H9 (cell line): ENCODE data around the gene BOD1L1. TPM values are rescaled to one million over a fixed set of nuclear protein-coding genes. Genes with fewer than 3 reads are reported as not detected.

Experiments
- DNase-seq: peaks from one replicate; pipeline ENCODE4 v3.0.0-alpha.2; 2017
- H2AFZ ChIP-seq: one replicate; pipeline ENCODE4 v1.6.1; 2013; ENCODE audit warnings: mild to moderate bottlenecking, low read length, control low read depth, moderate library complexity
- H2AK5ac ChIP-seq: 2 replicates; pipeline ENCODE4 v1.6.1; 2013; ENCODE audit warnings: low read length, control low read depth, mixed read lengths; ENCODE audit not compliant: insufficient read length
- H2BK120ac ChIP-seq: one replicate; pipeline ENCODE4 v1.6.1; 2013; ENCODE audit warnings: low read depth, mild to moderate bottlenecking, low read length, control low read depth, inconsistent platforms; ENCODE audit not compliant: poor library complexity, severe bottlenecking
- H2BK12ac ChIP-seq: 2 replicates; pipeline ENCODE4 v1.6.1; 2013; ENCODE audit warnings: low read length, control low read depth, mixed read lengths, low read depth; ENCODE audit not compliant: insufficient read length
- H2BK15ac ChIP-seq: 2 replicates; pipeline ENCODE4 v1.6.1; 2013; ENCODE audit warnings: low read depth, low read length, control low read depth
- H2BK20ac ChIP-seq: one replicate; pipeline ENCODE4 v1.6.1; 2013; ENCODE audit warnings: low read depth, mild to moderate bottlenecking, low read length, control low read depth, inconsistent platforms; ENCODE audit not compliant: poor library complexity, severe bottlenecking
- H2BK5ac ChIP-seq: 2 replicates; pipeline ENCODE4 v1.6.1; 2013; ENCODE audit warnings: low read length, control low read depth, mixed read lengths; ENCODE audit not compliant: insufficient read length
- H3K14ac ChIP-seq: 2 replicates; pipeline ENCODE4 v1.6.1; 2013; ENCODE audit warnings: low read length, control low read depth; ENCODE audit not compliant: insufficient read depth
- H3K18ac ChIP-seq: 2 replicates; pipeline ENCODE4 v1.6.1; 2013; ENCODE audit warnings: low read depth, mild to moderate bottlenecking, mixed read lengths, low read length, control low read depth; ENCODE audit not compliant: insufficient read length
- H3K23ac ChIP-seq: 2 replicates; pipeline ENCODE4 v1.6.1; 2013; ENCODE audit warnings: low read length, control low read depth, mixed read lengths, low read depth; ENCODE audit not compliant: insufficient read length
- H3K23me2 ChIP-seq: 2 replicates; pipeline ENCODE4 v1.6.1; 2013; ENCODE audit warnings: low read depth, mild to moderate bottlenecking, mixed read lengths, low read length, control low read depth; ENCODE audit not compliant: insufficient read length, poor library complexity, severe bottlenecking
- H3K27ac ChIP-seq: 2 replicates; pipeline ENCODE4 v1.5.1; 2013; ENCODE audit warnings: low read length, control low read depth, mixed read lengths, low read depth; ENCODE audit not compliant: insufficient read length
- H3K27me3 ChIP-seq: 2 replicates; pipeline ENCODE4 v1.6.1; 2013; ENCODE audit warnings: low read length, control low read depth, inconsistent platforms; ENCODE audit not compliant: insufficient read depth
- H3K4ac ChIP-seq: 2 replicates; pipeline ENCODE4 v1.6.1; 2013; ENCODE audit warnings: low read depth, mild to moderate bottlenecking, control low read depth, inconsistent platforms, low read length, moderate library complexity
- H3K4me1 ChIP-seq: 2 replicates; pipeline ENCODE4 v1.6.1; 2013; ENCODE audit warnings: low read length, control low read depth, inconsistent platforms; ENCODE audit not compliant: insufficient read depth
- H3K4me2 ChIP-seq: 2 replicates; pipeline ENCODE4 v1.6.1; 2013; ENCODE audit warnings: low read length, control low read depth, mixed read lengths; ENCODE audit not compliant: insufficient read length, insufficient read depth
- H3K56ac ChIP-seq: 2 replicates; pipeline ENCODE4 v1.6.1; 2013; ENCODE audit warnings: low read depth, mild to moderate bottlenecking, mixed read lengths, low read length, control low read depth; ENCODE audit not compliant: insufficient read length
- H3K79me1 ChIP-seq: 2 replicates; pipeline ENCODE4 v1.6.1; 2013; ENCODE audit warnings: low read depth, mild to moderate bottlenecking, moderate library complexity, low read length, control low read depth, inconsistent platforms; ENCODE audit not compliant: insufficient read depth, poor library complexity, severe bottlenecking
- H3K79me2 ChIP-seq: 2 replicates; pipeline ENCODE4 v1.6.1; 2013; ENCODE audit warnings: low read length, control low read depth, inconsistent platforms; ENCODE audit not compliant: insufficient read depth
- H3K9ac ChIP-seq: 2 replicates; pipeline ENCODE4 v1.6.1; 2013; ENCODE audit warnings: low read length, control low read depth, mixed read lengths; ENCODE audit not compliant: insufficient read length; ENCODE audit errors: extremely low read depth
- H3K9me3 ChIP-seq: one replicate; pipeline ENCODE4 v1.6.1; 2013; ENCODE audit warnings: low read depth, low read length, inconsistent platforms; ENCODE audit not compliant: control insufficient read depth
- H3T11ph ChIP-seq: one replicate; pipeline ENCODE4 v1.6.1; 2013; ENCODE audit warnings: mild to moderate bottlenecking, low read length, control low read depth, inconsistent platforms
- H4K20me1 ChIP-seq: one replicate; pipeline ENCODE4 v1.6.1; 2013; ENCODE audit not compliant: control insufficient read depth, insufficient read length, insufficient read depth
- H4K5ac ChIP-seq: 2 replicates; pipeline ENCODE4 v1.6.1; 2013; ENCODE audit warnings: low read depth, mild to moderate bottlenecking, mixed read lengths, low read length, control low read depth; ENCODE audit not compliant: insufficient read length
- H4K8ac ChIP-seq: replicated peaks from 2 replicates; pipeline ENCODE4 v1.6.1; 2013; ENCODE audit warnings: low read length, control low read depth, mixed read lengths, low read depth; ENCODE audit not compliant: insufficient read length
- H4K91ac ChIP-seq: 2 replicates; pipeline ENCODE4 v1.6.1; 2013; ENCODE audit warnings: low read depth, mild to moderate bottlenecking, moderate library complexity, mixed read lengths, low read length, control low read depth; ENCODE audit not compliant: insufficient read length
- H3K27ac Mint-ChIP-seq, 3 experiments: 2 replicates in 2 of 3; 3 replicates in 1 of 3; pipeline ENCODE4 v1.8.0; 2020 to 2021; ENCODE audit warnings: mixed read lengths in 3 of 3, mild to moderate bottlenecking in 1 of 3, moderate library complexity in 1 of 3
- H3K27me3 Mint-ChIP-seq: 2 replicates; pipeline ENCODE4 v1.8.0; 2021; ENCODE audit warnings: low read depth, mild to moderate bottlenecking, moderate library complexity, mixed read lengths
- H3K36me3 Mint-ChIP-seq, 3 experiments: 2 replicates in 2 of 3; 3 replicates in 1 of 3; pipeline ENCODE4 v1.8.0; 2020 to 2021; ENCODE audit warnings: low read depth in 3 of 3, mixed read lengths in 3 of 3; ENCODE audit not compliant: insufficient read depth in 1 of 3
- H3K4me1 Mint-ChIP-seq, 2 experiments: 2 replicates each; pipeline ENCODE4 v1.8.0; 2020; ENCODE audit warnings: mixed read lengths in 2 of 2
- H3K4me3 Mint-ChIP-seq, 2 experiments: 2 replicates in 1 of 2; 3 replicates in 1 of 2; pipeline ENCODE4 v1.8.0; 2020 to 2021; ENCODE audit warnings: mild to moderate bottlenecking in 2 of 2, mixed read lengths in 2 of 2, moderate library complexity in 1 of 2
- H3K9me3 Mint-ChIP-seq, 2 experiments: 2 replicates in 1 of 2; 3 replicates in 1 of 2; pipeline ENCODE4 v1.8.0; 2020; ENCODE audit warnings: mild to moderate bottlenecking in 2 of 2, mixed read lengths in 2 of 2, moderate library complexity in 1 of 2
- CTCF ChIP-seq: fragments of 200-600 bp; sonication (generic); conservative IDR thresholded peaks from 3 replicates; pipeline ENCODE4 v1.8.0; 2021; ENCODE audit warnings: antibody characterized with exemption, mild to moderate bottlenecking
- WGBS: extraction: QIAGEN DNeasy Blood & Tissue Kit; methylation state at CpG from one replicate; pipeline ENCODE4 v1.1.7; 2013; ENCODE audit warnings: missing lambda C conversion rate, low lambda C conversion rate, mixed read lengths; ENCODE audit not compliant: insufficient read length; ENCODE audit errors: extremely low coverage; 5-methylcytosine and 5-hydroxymethylcytosine counted together
- total RNA-seq: library from RNA; stranded (reverse); gene quantifications from 2 replicates; pipeline ENCODE4 v1.2.1, GENCODE V29; 2021

Gene BOD1L1
- total RNA-seq, 1 experiment from 2014 or later = 37.8 TPM

DNA sequence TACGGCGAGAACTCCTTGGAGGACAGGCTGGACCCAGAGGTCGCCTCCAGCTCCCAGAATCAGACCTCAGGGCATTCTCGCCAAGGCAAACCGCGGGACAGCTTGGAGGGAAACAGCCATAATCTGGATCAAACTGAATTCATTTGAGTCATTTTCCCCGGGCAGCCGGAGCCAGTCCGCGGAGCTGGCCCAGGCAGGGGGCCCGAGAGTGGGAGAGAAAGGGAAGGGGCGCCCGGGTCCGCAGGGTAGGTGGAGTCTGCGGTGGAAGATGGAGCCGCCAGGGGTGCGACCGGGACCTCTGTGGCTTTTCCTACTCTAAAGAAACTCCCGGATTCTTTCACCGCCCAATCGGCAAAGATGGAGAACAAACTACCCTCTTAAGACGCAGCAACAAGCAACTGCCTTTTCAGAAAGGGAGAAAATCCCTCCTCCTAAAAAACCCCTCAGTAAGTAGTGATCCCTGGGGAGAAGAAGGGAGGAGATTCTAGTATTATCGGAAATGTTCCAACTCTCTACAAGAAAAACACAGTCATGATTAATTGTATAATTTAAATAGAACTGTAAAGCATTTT lies 88.4 kb downstream of the BOD1L1 start:
- H2BK20ac ChIP-seq = no peak overlapping the region
- peak overlapping the region in 1 of 2 experiments; percentile 50; a peak in 2 of 5 replicates for H3K4me3 Mint-ChIP-seq
- no peak for TF ChIP-seq CTCF
- peaks cover 3% of the 10 kb centered on the region for H4K20me1 ChIP-seq
- H3K9me3 Mint-ChIP-seq = peaks cover 3 to 8% of the 10 kb centered on the region in 2 experiments; a peak in 4 of 5 replicates
- H3K4ac ChIP-seq = no peak overlapping the region
- H4K5ac ChIP-seq = no peak overlapping the region
- peaks cover 11% of the 10 kb centered on the region for H3K23me2 ChIP-seq
- H3K56ac ChIP-seq = no peak overlapping the region
- H4K8ac ChIP-seq = no peak overlapping the region
- H3K27ac Mint-ChIP-seq = no peak overlapping the region
- no peaks in the 10 kb centered on the region for H3K9me3 ChIP-seq
- H2AK5ac ChIP-seq = no peak overlapping the region
- no peak overlapping the region for H2BK5ac ChIP-seq
- H3K4me1 ChIP-seq = peaks cover under 1% of the 10 kb centered on the region; the same call in 1 of the 2 replicates
- no peaks in the 10 kb centered on the region for H3K36me3 Mint-ChIP-seq
- no peak overlapping the region for H2BK15ac ChIP-seq
- WGBS = no CpG with 5 or more reads among the region's 23 CpGs
- H3K79me1 ChIP-seq = no peaks in the 10 kb centered on the region
- no peak overlapping the region for H3K18ac ChIP-seq
- no peak overlapping the region for H2AFZ ChIP-seq
- H2BK12ac ChIP-seq = no peak overlapping the region
- H3K14ac ChIP-seq = no peak overlapping the region
- no peak for DNase-seq
- H4K91ac ChIP-seq = no peak overlapping the region
- H3K27me3 Mint-ChIP-seq = peaks cover 99% of the 10 kb centered on the region
- H3K23ac ChIP-seq = no peak overlapping the region
- no peak overlapping the region for H3K4me2 ChIP-seq
- no peak overlapping the region for H3T11ph ChIP-seq
- no peak overlapping the region for H3K9ac ChIP-seq
- H3K27ac ChIP-seq = no peak overlapping the region
- H2BK120ac ChIP-seq = no peak overlapping the region
- peaks cover 99% of the 10 kb centered on the region for H3K27me3 ChIP-seq
- no peaks in the 10 kb centered on the region for H3K79me2 ChIP-seq
- H3K4me1 Mint-ChIP-seq = peaks cover 34 to 50% of the 10 kb centered on the region in 2 experiments
